Epithelial cell of esophagus (primary cell): ENCODE results near the gene CBFA2T2.
"Not testable (repeated sequence)": the region's sequence is repeated elsewhere in the genome, so short reads cannot be mapped to it uniquely, and the experiment has no call there.

Source experiments
- DNase-seq: peaks from one replicate; pipeline ENCODE4 v3.0.0; 2010; ENCODE audit warnings: low read depth
- H3K4me3 ChIP-seq: 2 replicates; pipeline ENCODE4 v1.5.1; 2011; ENCODE audit warnings: mild to moderate bottlenecking, low read length, control low read depth
- CTCF ChIP-seq: IDR thresholded peaks from 2 replicates; pipeline ENCODE4 v1.5.1; 2011; ENCODE audit warnings: low read depth, mild to moderate bottlenecking, low read length, control low read depth, inconsistent platforms; ENCODE audit not compliant: insufficient read depth; ENCODE audit errors: missing control alignments

Gene CBFA2T2

GRCh38 chr20:33490023-33490933, at the start of gene CBFA2T2:
Gene CBFA2T2, plus strand, starts transcription at chr20:33490096. Its CDS starts 172 bp downstream, at chr20:33490268.
- no peak for TF ChIP-seq CTCF
- peak; percentile 67 for DNase-seq
- H3K4me3 ChIP-seq, result peak within 1 kb of the TSS; percentile 92

- not testable (repeated sequence) for H3K4me3 ChIP-seq, DNase-seq
Observed at GRCh38 chr20:33440562-33440961, 49.3 kb upstream of the CBFA2T2 start.

- no peak for TF ChIP-seq CTCF
- DNase-seq, result no peak
- no peak overlapping the region for H3K4me3 ChIP-seq
Observed at GRCh38 chr20:33441142-33441955, 48.5 kb upstream of the CBFA2T2 start.

GRCh38 chr20:33442136-33443005, 47.5 kb upstream of the CBFA2T2 start:
- no peak for DNase-seq
- TF ChIP-seq CTCF, result no peak
- H3K4me3 ChIP-seq, result no peak overlapping the region

- TF ChIP-seq CTCF, result no peak
- H3K4me3 ChIP-seq, result peak overlapping the region; percentile 54
- no peak for DNase-seq
Observed at GRCh38 chr20:33443006-33443511, 46.8 kb upstream of the CBFA2T2 start.

- H3K4me3 ChIP-seq, result peak within 1 kb of the TSS; percentile 54
- TF ChIP-seq CTCF, result no peak
- DNase-seq, result peak; percentile 81
Observed at GRCh38 chr20:33443512-33444239, 46.2 kb upstream of the CBFA2T2 start, which contains the start of gene SNTA1. Gene SNTA1, minus strand, starts transcription at chr20:33443763. Its CDS starts 143 bp downstream, at chr20:33443620.
